DND-41 (cell line): ENCODE measurements around the gene EDA.

Experiments
- CTCF ChIP-seq: IDR thresholded peaks from 2 replicates; pipeline ENCODE4 v1.5.1; 2012; ENCODE audit warnings: borderline replicate concordance, low read length, moderate library complexity, mild to moderate bottlenecking; ENCODE audit not compliant: poor library complexity, severe bottlenecking; ENCODE audit errors: extremely low read depth
- EZH2 ChIP-seq: IDR thresholded peaks from 3 replicates; pipeline ENCODE4 v1.6.1; 2012; ENCODE audit warnings: borderline replicate concordance, low read depth, mild to moderate bottlenecking, moderate library complexity, low read length, inconsistent platforms; ENCODE audit not compliant: severe bottlenecking

- TF ChIP-seq CTCF (no peak), EZH2 (no peak)
Measured at GRCh38 chrX:69948276-69948797, 332.4 kb downstream of the EDA start.
